GM23338 (cell line): ENCODE measurements around the gene SLC12A5. TPM values are rescaled to one million over a fixed set of nuclear protein-coding genes. Genes with fewer than 3 reads are reported as not detected.
A peak's percentile ranks its signal among the peaks of the same experiment; 100 is the strongest.

ENCODE experiments used
- ATAC-seq: fragments of 200-7000 bp; cut with Tn5 transposase; 3 replicates; pipeline ENCODE4 v1.9.1; 2020
- DNase-seq: peaks from one replicate; pipeline ENCODE4 v3.0.0-alpha.2; 2015; ENCODE audit warnings: low spot score
- H2AFZ ChIP-seq: fragments of 200-600 bp; sonication (generic); 2 replicates; pipeline ENCODE4 v1.8.0; 2016; ENCODE audit warnings: antibody characterized with exemption, mild to moderate bottlenecking, moderate library complexity
- H3F3A ChIP-seq: fragments of 200-600 bp; sonication (generic); replicated peaks from 2 replicates; pipeline ENCODE4 v1.8.0; 2017; ENCODE audit warnings: antibody characterized with exemption, mixed run types, low read depth
- H3K27ac ChIP-seq: fragments of 200-600 bp; sonication (generic); 2 replicates; pipeline ENCODE4 v1.6.1; 2016; ENCODE audit warnings: low read depth
- H3K27me3 ChIP-seq: fragments of 200-600 bp; sonication (generic); 2 replicates; pipeline ENCODE4 v1.8.0; 2016; ENCODE audit warnings: mild to moderate bottlenecking, mixed run types, moderate library complexity; ENCODE audit not compliant: insufficient read depth
- H3K36me3 ChIP-seq: fragments of 200-600 bp; sonication (generic); 2 replicates; pipeline ENCODE4 v1.8.0; 2016; ENCODE audit warnings: mild to moderate bottlenecking; ENCODE audit not compliant: insufficient read depth
- H3K4me1 ChIP-seq: fragments of 200-600 bp; sonication (generic); 2 replicates; pipeline ENCODE4 v1.8.0; 2016; ENCODE audit warnings: mild to moderate bottlenecking, moderate library complexity; ENCODE audit not compliant: insufficient read depth
- H3K4me2 ChIP-seq: fragments of 200-600 bp; sonication (generic); 2 replicates; pipeline ENCODE4 v1.7.1; 2017; ENCODE audit warnings: mixed run types
- H3K4me3 ChIP-seq: fragments of 200-600 bp; sonication (generic); 2 replicates; pipeline ENCODE4 v1.6.1; 2016; ENCODE audit warnings: mixed run types
- H3K79me2 ChIP-seq: fragments of 200-600 bp; sonication (generic); replicated peaks from 2 replicates; pipeline ENCODE4 v1.8.0; 2017; ENCODE audit warnings: mild to moderate bottlenecking; ENCODE audit not compliant: insufficient read depth
- H3K9me2 ChIP-seq: fragments of 200-600 bp; sonication (generic); 2 replicates; pipeline ENCODE4 v1.8.0; 2017; ENCODE audit not compliant: insufficient read depth
- H4K20me1 ChIP-seq: fragments of 200-600 bp; sonication (generic); replicated peaks from 2 replicates; pipeline ENCODE4 v1.8.0; 2017; ENCODE audit warnings: mild to moderate bottlenecking; ENCODE audit not compliant: insufficient read depth
- H3K27ac Mint-ChIP-seq: 2 replicates; pipeline ENCODE4 v1.8.0; 2020; ENCODE audit warnings: inconsistent platforms, mild to moderate bottlenecking, moderate library complexity, mixed read lengths
- H3K27me3 Mint-ChIP-seq: 3 replicates; pipeline ENCODE4 v1.8.0; 2022; ENCODE audit warnings: low read depth, mild to moderate bottlenecking, moderate library complexity, mixed read lengths, inconsistent platforms; ENCODE audit not compliant: insufficient read depth, poor library complexity
- H3K36me3 Mint-ChIP-seq: 3 replicates; pipeline ENCODE4 v1.8.0; 2021; ENCODE audit warnings: low read depth, mild to moderate bottlenecking, inconsistent platforms, moderate library complexity, mixed read lengths
- H3K4me1 Mint-ChIP-seq: 3 replicates; pipeline ENCODE4 v1.8.0; 2020; ENCODE audit warnings: mild to moderate bottlenecking, inconsistent platforms, mixed read lengths
- H3K4me3 Mint-ChIP-seq: 3 replicates; pipeline ENCODE4 v1.8.0; 2021; ENCODE audit warnings: moderate library complexity, mild to moderate bottlenecking, inconsistent platforms, mixed read lengths
- H3K9me3 Mint-ChIP-seq: 3 replicates; pipeline ENCODE4 v1.8.0; 2020; ENCODE audit warnings: moderate library complexity, mild to moderate bottlenecking, inconsistent platforms, mixed read lengths
- CREB1 ChIP-seq: fragments of 250-450 bp; sonication (Bioruptor Pico); IDR thresholded peaks from 2 replicates; pipeline ENCODE4 v1.5.0; 2020; ENCODE audit warnings: low read depth, mild to moderate bottlenecking, moderate library complexity
- CTCF ChIP-seq, 2 experiments: fragments of 200-600 bp in 1 of 2; sonication (generic) in 1 of 2; conservative IDR thresholded peaks; 2 replicates each; pipeline versions ENCODE4 v1.5.1 to v1.6.1; 2016 to 2017; ENCODE audit warnings: antibody characterized with exemption in 2 of 2, low read depth in 2 of 2, mild to moderate bottlenecking in 2 of 2, moderate library complexity in 1 of 2
- ETS1 ChIP-seq: IDR thresholded peaks from 2 replicates; pipeline ENCODE4 v1.6.1; 2016; ENCODE audit warnings: antibody characterized with exemption
- EZH2 ChIP-seq: fragments of 200-600 bp; sonication (generic); IDR thresholded peaks from one replicate; pipeline ENCODE4 v1.8.0; 2017; ENCODE audit warnings: antibody characterized with exemption, mild to moderate bottlenecking, low read depth; ENCODE audit not compliant: unreplicated experiment
- EZH2phosphoT487 ChIP-seq: fragments of 200-600 bp; sonication (generic); IDR thresholded peaks from one replicate; pipeline ENCODE4 v1.8.1; 2018; ENCODE audit warnings: antibody characterized with exemption; ENCODE audit not compliant: unreplicated experiment
- JUNB ChIP-seq: IDR thresholded peaks from one replicate; pipeline ENCODE4 v1.6.1; 2016; ENCODE audit warnings: antibody characterized with exemption; ENCODE audit not compliant: unreplicated experiment
- NANOG ChIP-seq: IDR thresholded peaks from 2 replicates; pipeline ENCODE4 v1.6.1; 2016; ENCODE audit warnings: antibody characterized with exemption, borderline replicate concordance
- POLR2AphosphoS5 ChIP-seq: IDR thresholded peaks from 2 replicates; pipeline ENCODE4 v1.6.1; 2016; ENCODE audit warnings: antibody characterized with exemption, low read depth
- REST ChIP-seq: IDR thresholded peaks from one replicate; pipeline ENCODE4 v1.6.1; 2018; ENCODE audit warnings: antibody characterized with exemption; ENCODE audit not compliant: unreplicated experiment
- STAT1 ChIP-seq: IDR thresholded peaks from one replicate; pipeline ENCODE4 v1.6.1; 2016; ENCODE audit warnings: antibody characterized with exemption; ENCODE audit not compliant: unreplicated experiment
- ZNF114 ChIP-seq: fragments of 250-450 bp; sonication (Bioruptor Pico); IDR thresholded peaks from 2 replicates; pipeline ENCODE4 v1.5.0; 2020; ENCODE audit warnings: mild to moderate bottlenecking, moderate library complexity
- ZNF331 ChIP-seq: fragments of 250-450 bp; sonication (Bioruptor Pico); IDR thresholded peaks from 2 replicates; pipeline ENCODE4 v1.5.0; 2020; ENCODE audit warnings: low read depth, mild to moderate bottlenecking, moderate library complexity
- ZNF462 ChIP-seq: fragments of 250-450 bp; sonication (Bioruptor Pico); IDR thresholded peaks from 2 replicates; pipeline ENCODE4 v1.5.0; 2020; ENCODE audit warnings: mild to moderate bottlenecking, moderate library complexity
- polyA plus RNA-seq: library from polyadenylated mRNA; unstranded; fragments of >200 nt; fragmentation: Nextera tagmentation; extraction: Ambion mirVana; gene quantifications from 2 replicates; pipeline ENCODE4 v1.2.1, GENCODE V29; 2016
- total RNA-seq: library from RNA; depleted of rRNA; stranded (reverse); fragments of >200 nt; shearing (Covaris generic); gene quantifications from 2 replicates; pipeline ENCODE4 v1.2.3, GENCODE V29; 2014

The SLC12A5 gene
- total and polyA plus RNA-seq, 2 experiments from 2014 or later: 3.5 to 8.4 TPM

- TF ChIP-seq ZNF114 (CRISPR knock-in tag) (no peak), NANOG (no peak), JUNB (no peak), CTCF (conservative IDR thresholded peaks at IDR 0.05; ENCODE audit: low read depth in 2 of 2) (no peak), REST (no peak), EZH2phosphoT487 (no peak), ZNF462 (CRISPR knock-in tag) (no peak), ZNF331 (CRISPR knock-in tag) (no peak), POLR2AphosphoS5 (no peak), STAT1 (no peak), CREB1 (CRISPR knock-in tag) (no peak), ETS1 (no peak), EZH2 (no peak)
Observed at GRCh38 chr20:46089167-46089416, 60.1 kb downstream of the SLC12A5 start.

More at GRCh38 chr20:46089167-46089416, 60.1 kb downstream of the SLC12A5 start:
- Histone ChIP-seq H3K4me2 (peak overlapping the region; percentile 99), H3K4me3 (peak overlapping the region; percentile 91), H3K27ac (peak overlapping the region; percentile 94; the same call in 1 of the 2 replicates), H3K27me3 (peaks cover 12% of the 10 kb centered on the region), H3K36me3 (no peaks in the 10 kb centered on the region), H3F3A (0 out of 2 replicates have a peak, but pooled peaks cover 3% of the 10 kb centered on the region), H3K79me2 (peaks cover 51% of the 10 kb centered on the region), H4K20me1 (peaks cover 40% of the 10 kb centered on the region), H3K9me2 (peaks cover 4% of the 10 kb centered on the region; the same call in 1 of the 2 replicates), H2AFZ (no peak overlapping the region), H3K4me1 (peaks cover 15% of the 10 kb centered on the region)
- peaks cover 8% of the 10 kb centered on the region; the same call in 2 of the 3 replicates for H3K9me3 Mint-ChIP-seq
- peaks cover 28% of the 10 kb centered on the region for H3K4me1 Mint-ChIP-seq
- no peaks in the 10 kb centered on the region for H3K27me3 Mint-ChIP-seq
- H3K36me3 Mint-ChIP-seq: peaks cover 2% of the 10 kb centered on the region; the same call in 1 of the 3 replicates
- DNase-seq (peak; percentile 53), ATAC-seq (peak; percentile 61)
- H3K27ac Mint-ChIP-seq: peak overlapping the region; percentile 95
- peak overlapping the region; percentile 93 for H3K4me3 Mint-ChIP-seq
